Measurements from ENCODE around the gene MICALL2.

MICALL2 gene

DNA sequence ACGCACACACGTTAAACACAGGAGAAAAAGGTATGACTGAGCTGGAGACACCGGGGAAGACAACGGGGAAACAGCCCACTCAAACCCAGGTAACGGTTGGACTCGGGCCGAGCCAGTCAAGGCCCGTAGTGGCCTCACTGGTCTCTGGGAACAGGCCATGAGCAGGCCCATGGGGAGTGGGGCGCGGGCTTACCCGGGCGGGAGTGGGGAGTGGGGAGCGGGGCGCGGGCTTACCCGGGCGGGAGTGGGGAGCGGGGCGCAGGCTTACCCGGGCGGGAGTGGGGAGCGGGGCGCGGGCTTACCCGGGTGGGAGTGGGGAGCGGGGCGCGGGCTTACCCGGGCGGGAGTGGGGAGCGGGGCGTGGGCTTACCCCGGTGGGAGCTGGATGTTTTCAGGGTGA is 33.4 kb upstream of the MICALL2 start:
- no peak overlapping the region for H3K4me3 ChIP-seq (ENCODE audit: low read depth, low read length)
- no peak for DNase-seq (ENCODE audit: low read depth)
- TF ChIP-seq, protein P1, sequence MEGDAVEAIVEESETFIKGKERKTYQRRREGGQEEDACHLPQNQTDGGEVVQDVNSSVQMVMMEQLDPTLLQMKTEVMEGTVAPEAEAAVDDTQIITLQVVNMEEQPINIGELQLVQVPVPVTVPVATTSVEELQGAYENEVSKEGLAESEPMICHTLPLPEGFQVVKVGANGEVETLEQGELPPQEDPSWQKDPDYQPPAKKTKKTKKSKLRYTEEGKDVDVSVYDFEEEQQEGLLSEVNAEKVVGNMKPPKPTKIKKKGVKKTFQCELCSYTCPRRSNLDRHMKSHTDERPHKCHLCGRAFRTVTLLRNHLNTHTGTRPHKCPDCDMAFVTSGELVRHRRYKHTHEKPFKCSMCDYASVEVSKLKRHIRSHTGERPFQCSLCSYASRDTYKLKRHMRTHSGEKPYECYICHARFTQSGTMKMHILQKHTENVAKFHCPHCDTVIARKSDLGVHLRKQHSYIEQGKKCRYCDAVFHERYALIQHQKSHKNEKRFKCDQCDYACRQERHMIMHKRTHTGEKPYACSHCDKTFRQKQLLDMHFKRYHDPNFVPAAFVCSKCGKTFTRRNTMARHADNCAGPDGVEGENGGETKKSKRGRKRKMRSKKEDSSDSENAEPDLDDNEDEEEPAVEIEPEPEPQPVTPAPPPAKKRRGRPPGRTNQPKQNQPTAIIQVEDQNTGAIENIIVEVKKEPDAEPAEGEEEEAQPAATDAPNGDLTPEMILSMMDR (IDR thresholded peaks at IDR 0.05; ENCODE audit: low read depth, low read length, missing control alignments), result no peak

DNA sequence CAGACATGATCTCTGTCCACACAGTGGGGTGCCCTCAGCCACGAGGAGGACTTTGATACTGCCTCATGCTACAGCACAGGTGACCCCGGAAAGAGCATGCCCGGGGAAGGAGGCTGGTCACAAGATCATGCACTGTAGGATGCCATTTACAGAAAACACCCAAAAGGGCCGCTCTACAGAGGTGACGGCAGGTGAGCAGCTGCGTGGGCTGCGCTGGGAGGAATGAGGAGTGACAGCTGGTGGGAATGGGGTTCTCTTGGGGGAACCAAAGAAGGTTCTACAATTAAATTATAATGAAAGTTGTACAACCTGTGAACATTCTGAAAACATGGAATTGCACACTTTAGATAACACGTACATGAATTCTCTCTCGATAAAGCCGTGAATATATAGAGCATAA is 33.0 kb upstream of the MICALL2 start:
- TF ChIP-seq, protein P1 (IDR thresholded peaks at IDR 0.05; ENCODE audit: low read depth, low read length, missing control alignments), result no peak

DNA sequence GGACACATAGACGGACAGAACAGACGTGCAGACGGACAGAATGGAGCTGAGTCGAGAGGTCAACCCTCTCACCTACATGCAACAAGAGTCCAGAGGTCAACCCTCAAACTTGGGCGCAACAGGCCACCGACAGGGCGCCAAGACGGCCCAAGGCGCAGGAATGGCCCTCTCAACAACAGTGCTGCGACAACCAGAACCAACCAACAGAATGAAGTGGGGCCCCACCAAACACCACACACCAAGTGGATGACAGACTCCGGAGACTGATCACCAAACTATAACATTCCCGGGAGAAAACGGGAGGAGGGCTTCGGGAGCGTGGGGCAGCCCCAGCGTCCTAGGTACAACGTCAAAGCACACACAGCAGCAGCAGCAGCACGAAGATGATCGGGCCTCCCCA is 31.6 kb upstream of the MICALL2 start:
- TF ChIP-seq, protein P1 (IDR thresholded peaks at IDR 0.05; ENCODE audit: low read depth, low read length, missing control alignments), result no peak
- no peak for DNase-seq (ENCODE audit: low read depth)
- no peak overlapping the region for H3K4me3 ChIP-seq (ENCODE audit: low read depth, low read length)

More for the DNA sequence above, 33.0 kb upstream of the MICALL2 start:
- DNase-seq (ENCODE audit: low read depth), result no peak
- no peak overlapping the region for H3K4me3 ChIP-seq (ENCODE audit: low read depth, low read length)

DNA sequence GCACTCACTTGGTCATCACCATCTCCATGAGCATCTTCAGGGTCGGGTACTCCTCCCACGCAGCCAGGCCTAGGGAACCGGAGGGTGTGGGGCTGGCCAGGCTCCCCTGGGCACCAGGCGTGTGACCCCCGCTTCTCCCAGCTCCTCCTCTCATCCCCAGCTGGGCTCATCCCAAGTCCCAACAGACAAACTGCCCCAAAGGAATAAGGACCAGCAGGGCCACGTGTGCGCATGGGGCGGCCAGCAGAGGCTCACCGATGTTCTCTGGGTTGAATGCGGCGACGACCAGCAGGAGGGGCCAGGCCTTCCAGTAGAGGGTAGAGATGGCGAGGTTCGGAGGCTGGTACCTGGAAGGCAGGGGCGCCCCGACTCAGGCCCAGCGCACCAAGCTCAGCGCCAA is 30.1 kb upstream of the MICALL2 start:
- TF ChIP-seq, protein P1 (IDR thresholded peaks at IDR 0.05; ENCODE audit: low read depth, low read length, missing control alignments), result no peak
- H3K4me3 ChIP-seq (ENCODE audit: low read depth, low read length), result no peak overlapping the region
- DNase-seq (ENCODE audit: low read depth), result no peak

DNA sequence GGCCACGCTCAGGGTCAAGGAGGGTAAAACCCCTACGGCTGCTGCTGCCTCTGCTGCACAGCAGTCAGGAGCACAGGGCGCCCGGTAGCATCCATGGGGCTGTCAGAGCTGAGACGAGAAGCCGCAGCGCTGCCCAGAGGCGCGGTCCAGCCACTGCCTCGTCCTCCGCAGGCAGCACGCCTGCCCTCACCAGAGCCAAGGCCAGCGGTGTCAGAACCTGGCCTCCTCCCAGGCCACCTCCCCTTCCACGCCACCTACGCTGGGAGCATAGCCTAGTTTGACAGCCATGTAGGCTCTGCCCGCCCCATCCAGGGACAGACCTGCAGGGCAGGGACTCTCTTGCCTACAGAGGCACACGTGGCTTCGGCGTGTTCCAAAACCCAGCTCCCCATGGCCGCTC is 28.7 kb upstream of the MICALL2 start:
- TF ChIP-seq, protein P1 (IDR thresholded peaks at IDR 0.05; ENCODE audit: low read depth, low read length, missing control alignments), result no peak

GRCh38 chr7:1487466-1487865 is 28.2 kb upstream of the MICALL2 start:
- H3K4me3 ChIP-seq (ENCODE audit: low read depth, low read length), result no peak overlapping the region
- TF ChIP-seq, protein P1 (IDR thresholded peaks at IDR 0.05; ENCODE audit: low read depth, low read length, missing control alignments), result no peak
- no peak for DNase-seq (ENCODE audit: low read depth)

More for the DNA sequence above, 28.7 kb upstream of the MICALL2 start:
- no peak overlapping the region for H3K4me3 ChIP-seq (ENCODE audit: low read depth, low read length)
- no peak for DNase-seq (ENCODE audit: low read depth)

- no peak for DNase-seq (ENCODE audit: low read depth)
- H3K4me3 ChIP-seq (ENCODE audit: low read depth, low read length), result no peak overlapping the region
- TF ChIP-seq, protein P1 (IDR thresholded peaks at IDR 0.05; ENCODE audit: low read depth, low read length, missing control alignments), result no peak
These were observed 27.3 kb upstream of the MICALL2 start for GRCh38 chr7:1486571-1486970.
